ENCODE data around the gene CFAP46. TPM values are rescaled to one million over a fixed set of nuclear protein-coding genes. Genes with fewer than 3 reads are reported as not detected.

CFAP46 gene
- polyA plus RNA-seq, 1 of the 3 experiments (the other 2 are of a cell fraction), result 3.9 TPM

DNA sequence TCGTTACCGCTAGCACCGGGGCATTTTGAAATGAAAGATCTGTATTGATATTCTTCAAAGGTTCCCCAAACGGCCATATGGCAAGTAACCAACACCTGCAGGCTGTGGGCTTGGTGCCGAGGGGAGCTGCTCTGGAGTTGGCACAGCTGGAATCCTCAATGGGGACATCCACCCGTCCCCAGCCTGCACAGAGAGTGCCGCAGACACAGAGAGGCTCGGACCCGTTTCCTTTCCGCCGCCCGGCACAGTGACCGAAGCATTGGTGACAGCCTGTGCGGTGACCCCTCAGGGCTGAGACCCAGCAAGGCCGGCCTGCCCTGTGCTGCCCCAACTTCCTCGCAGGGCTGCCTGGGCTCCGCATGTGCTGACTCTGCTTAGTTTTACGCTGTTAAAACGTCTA is 4.5 kb downstream of the CFAP46 start:
- 88% methylated on average over 15 of the region's 19 CpGs for WGBS (ENCODE audit: low lambda C conversion rate)
- DNase-seq, result no peak
- no peaks in the 10 kb centered on the region for H4K20me1 ChIP-seq (ENCODE audit: insufficient read depth)
- H3K9me3 ChIP-seq, result no peaks in the 10 kb centered on the region
- no peak overlapping the region for H3K27ac ChIP-seq (ENCODE audit: low read depth in 2 of 2, low read length in 1 of 2)
- no peak overlapping the region for H3K4me2 ChIP-seq
- ChIA-PET POLR2A (no interaction called here), CTCF (interaction anchor here (0.8 to 1.3 kb wide), 2 partner anchors 11 to 18 kb away, joined by 3 to 5 read pairs; no protein-coding TSS in a partner anchor)
- no peak overlapping the region for H3K4me3 ChIP-seq (ENCODE audit: low read depth in 2 of 2, low read length in 1 of 2)
- H3K9me2 ChIP-seq, result no peaks in the 10 kb centered on the region
- TF ChIP-seq, protein P1, sequence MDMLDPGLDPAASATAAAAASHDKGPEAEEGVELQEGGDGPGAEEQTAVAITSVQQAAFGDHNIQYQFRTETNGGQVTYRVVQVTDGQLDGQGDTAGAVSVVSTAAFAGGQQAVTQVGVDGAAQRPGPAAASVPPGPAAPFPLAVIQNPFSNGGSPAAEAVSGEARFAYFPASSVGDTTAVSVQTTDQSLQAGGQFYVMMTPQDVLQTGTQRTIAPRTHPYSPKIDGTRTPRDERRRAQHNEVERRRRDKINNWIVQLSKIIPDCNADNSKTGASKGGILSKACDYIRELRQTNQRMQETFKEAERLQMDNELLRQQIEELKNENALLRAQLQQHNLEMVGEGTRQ (IDR thresholded peaks at IDR 0.05; ENCODE audit: borderline replicate concordance, low read depth, low read length), result no peak
- no peak for TF ChIP-seq GABPA (IDR thresholded peaks at IDR 0.05; ENCODE audit: low read depth)
- TF ChIP-seq, protein P2, sequence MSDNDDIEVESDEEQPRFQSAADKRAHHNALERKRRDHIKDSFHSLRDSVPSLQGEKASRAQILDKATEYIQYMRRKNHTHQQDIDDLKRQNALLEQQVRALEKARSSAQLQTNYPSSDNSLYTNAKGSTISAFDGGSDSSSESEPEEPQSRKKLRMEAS (IDR thresholded peaks at IDR 0.05; ENCODE audit: low read depth), result no peak
- H3K27me3 ChIP-seq (ENCODE audit: insufficient read depth), result no peaks in the 10 kb centered on the region
- peaks cover 0 to 2% of the 10 kb centered on the region in 2 experiments for H3K36me3 ChIP-seq (replicated peaks in 1 of 2; ENCODE audit: control insufficient read depth in 1 of 2, insufficient read depth in 2 of 2, low read length in 1 of 2)
- no peaks in the 10 kb centered on the region for H3F3A ChIP-seq (replicated peaks; ENCODE audit: insufficient read depth)
- H2AFZ ChIP-seq (ENCODE audit: low read depth), result no peak overlapping the region
- peaks cover 0 to 9% of the 10 kb centered on the region in 2 experiments; a peak in 1 of 4 replicates for H3K4me1 ChIP-seq (ENCODE audit: control insufficient read depth in 1 of 2, insufficient read depth in 2 of 2, low read depth in 1 of 2, low read length in 1 of 2)
- H3K79me2 ChIP-seq (ENCODE audit: insufficient read depth), result no peaks in the 10 kb centered on the region
- no peak overlapping the region for H3K9ac ChIP-seq

DNA sequence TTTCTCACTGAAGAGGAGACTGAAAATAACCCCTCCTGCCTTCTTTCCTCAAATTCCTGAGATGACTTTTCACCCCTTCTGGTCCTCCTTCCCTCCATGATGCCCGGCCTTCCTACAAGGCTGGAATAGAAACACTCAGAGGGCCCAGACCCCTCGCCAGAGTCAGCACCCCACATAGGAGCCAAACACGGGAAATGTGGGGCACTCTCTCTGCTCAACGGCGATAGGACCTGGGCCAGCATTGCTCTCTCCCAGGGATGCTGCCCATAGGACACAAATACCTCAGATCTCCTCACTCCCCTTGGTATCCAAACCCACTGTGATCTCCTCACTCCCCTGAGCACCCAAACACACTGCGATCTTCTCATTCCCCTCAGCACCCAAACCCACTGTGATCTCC is 7.4 kb downstream of the CFAP46 start:
- Histone ChIP-seq H3K27ac (ENCODE audit: low read depth in 2 of 2, low read length in 1 of 2) (no peak overlapping the region), H3K4me1 (ENCODE audit: control insufficient read depth in 1 of 2, insufficient read depth in 2 of 2, low read depth in 1 of 2, low read length in 1 of 2) (no peaks in the 10 kb centered on the region; a peak in 1 of 4 replicates), H3K9me2 (no peaks in the 10 kb centered on the region), H3K79me2 (ENCODE audit: insufficient read depth) (no peaks in the 10 kb centered on the region), H3K4me2 (no peak overlapping the region), H3F3A (replicated peaks; ENCODE audit: insufficient read depth) (no peaks in the 10 kb centered on the region), H3K9ac (no peak overlapping the region), H3K4me3 (ENCODE audit: low read depth in 2 of 2, low read length in 1 of 2) (no peak overlapping the region), H3K9me3 (no peaks in the 10 kb centered on the region), H2AFZ (ENCODE audit: low read depth) (no peak overlapping the region), H3K36me3 (replicated peaks in 1 of 2; ENCODE audit: control insufficient read depth in 1 of 2, insufficient read depth in 2 of 2, low read length in 1 of 2) (peaks cover 0 to 2% of the 10 kb centered on the region in 2 experiments), H4K20me1 (ENCODE audit: insufficient read depth) (no peaks in the 10 kb centered on the region), H3K27me3 (ENCODE audit: insufficient read depth) (no peaks in the 10 kb centered on the region)
- POLR2A ChIA-PET, result no interaction called here
- no peak for DNase-seq
- WGBS (ENCODE audit: low lambda C conversion rate), result 78% methylated on average over 6 of the region's 6 CpGs
- TF ChIP-seq SMC3 (IDR thresholded peaks at IDR 0.05; ENCODE audit: low read depth, low read length) (no peak), YY1 (IDR thresholded peaks at IDR 0.05; ENCODE audit: low read depth) (no peak)
- TF ChIP-seq, protein P3, sequence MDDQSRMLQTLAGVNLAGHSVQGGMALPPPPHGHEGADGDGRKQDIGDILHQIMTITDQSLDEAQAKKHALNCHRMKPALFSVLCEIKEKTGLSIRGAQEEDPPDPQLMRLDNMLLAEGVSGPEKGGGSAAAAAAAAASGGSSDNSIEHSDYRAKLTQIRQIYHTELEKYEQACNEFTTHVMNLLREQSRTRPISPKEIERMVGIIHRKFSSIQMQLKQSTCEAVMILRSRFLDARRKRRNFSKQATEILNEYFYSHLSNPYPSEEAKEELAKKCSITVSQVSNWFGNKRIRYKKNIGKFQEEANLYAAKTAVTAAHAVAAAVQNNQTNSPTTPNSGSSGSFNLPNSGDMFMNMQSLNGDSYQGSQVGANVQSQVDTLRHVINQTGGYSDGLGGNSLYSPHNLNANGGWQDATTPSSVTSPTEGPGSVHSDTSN (IDR thresholded peaks at IDR 0.05), result no peak
- CTCF ChIA-PET, result no interaction called here

DNA sequence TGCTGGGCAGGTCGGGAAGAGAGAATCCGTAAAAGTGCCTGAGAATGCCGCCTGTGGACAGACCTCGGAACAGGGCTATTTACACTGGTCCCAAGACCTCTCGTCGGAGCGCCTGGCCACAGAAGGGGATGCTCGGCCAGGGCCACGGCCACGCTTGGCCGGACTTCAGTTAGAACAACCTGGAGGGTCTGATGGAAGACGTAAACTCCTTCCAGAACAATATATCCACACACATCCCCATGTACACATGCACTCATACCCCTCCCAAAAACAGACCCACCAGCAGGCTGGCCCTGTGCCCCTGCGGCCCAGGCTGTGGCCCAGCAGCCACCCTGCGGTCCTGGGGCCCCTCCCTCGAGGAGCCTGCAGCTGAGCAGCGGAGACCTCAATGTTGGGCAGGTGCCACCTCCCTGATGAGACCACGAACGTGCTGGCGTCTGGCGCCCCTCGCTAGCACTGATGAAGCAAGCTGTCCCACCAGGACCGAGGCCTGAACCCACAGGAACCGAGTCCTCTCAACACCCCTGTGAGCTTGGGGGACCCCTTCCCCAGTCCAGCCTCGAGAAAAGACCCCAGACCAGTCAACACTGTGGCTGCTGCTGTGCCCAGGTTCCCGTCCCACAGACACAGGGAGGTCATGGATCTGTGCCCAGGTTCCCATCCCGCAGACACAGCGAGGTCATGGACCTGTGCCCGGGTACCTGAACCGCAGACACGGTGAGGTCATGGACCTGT is 8.9 kb downstream of the CFAP46 start:
- Histone ChIP-seq H3K9me2 (no peaks in the 10 kb centered on the region), H4K20me1 (ENCODE audit: insufficient read depth) (no peaks in the 10 kb centered on the region), H3K27me3 (ENCODE audit: insufficient read depth) (no peaks in the 10 kb centered on the region), H3K9ac (no peak overlapping the region), H3F3A (replicated peaks; ENCODE audit: insufficient read depth) (no peaks in the 10 kb centered on the region), H3K4me2 (no peak overlapping the region), H3K9me3 (no peaks in the 10 kb centered on the region), H3K4me3 (ENCODE audit: low read depth in 2 of 2, low read length in 1 of 2) (no peak overlapping the region), H3K4me1 (ENCODE audit: control insufficient read depth in 1 of 2, insufficient read depth in 2 of 2, low read depth in 1 of 2, low read length in 1 of 2) (no peaks in the 10 kb centered on the region; a peak in 1 of 4 replicates), H3K36me3 (replicated peaks in 1 of 2; ENCODE audit: control insufficient read depth in 1 of 2, insufficient read depth in 2 of 2, low read length in 1 of 2) (peaks cover 0 to 2% of the 10 kb centered on the region in 2 experiments), H3K27ac (ENCODE audit: low read depth in 2 of 2, low read length in 1 of 2) (no peak overlapping the region), H2AFZ (ENCODE audit: low read depth) (no peak overlapping the region), H3K79me2 (ENCODE audit: insufficient read depth) (no peaks in the 10 kb centered on the region)
- no peak for DNase-seq
- POLR2A ChIA-PET, result no interaction called here
- CTCF ChIA-PET, result no interaction called here
- WGBS (ENCODE audit: low lambda C conversion rate), result 82% methylated on average over 22 of the region's 30 CpGs
- no peak for TF ChIP-seq MEF2A (IDR thresholded peaks at IDR 0.05; ENCODE audit: borderline replicate concordance, low read depth)
- TF ChIP-seq, protein P4, sequence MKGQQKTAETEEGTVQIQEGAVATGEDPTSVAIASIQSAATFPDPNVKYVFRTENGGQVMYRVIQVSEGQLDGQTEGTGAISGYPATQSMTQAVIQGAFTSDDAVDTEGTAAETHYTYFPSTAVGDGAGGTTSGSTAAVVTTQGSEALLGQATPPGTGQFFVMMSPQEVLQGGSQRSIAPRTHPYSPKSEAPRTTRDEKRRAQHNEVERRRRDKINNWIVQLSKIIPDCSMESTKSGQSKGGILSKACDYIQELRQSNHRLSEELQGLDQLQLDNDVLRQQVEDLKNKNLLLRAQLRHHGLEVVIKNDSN (IDR thresholded peaks at IDR 0.05; ENCODE audit: borderline replicate concordance, low read depth), result no peak
- no peak for TF ChIP-seq RAD21 (IDR thresholded peaks at IDR 0.05; ENCODE audit: low read length)
- TF ChIP-seq, protein P5, sequence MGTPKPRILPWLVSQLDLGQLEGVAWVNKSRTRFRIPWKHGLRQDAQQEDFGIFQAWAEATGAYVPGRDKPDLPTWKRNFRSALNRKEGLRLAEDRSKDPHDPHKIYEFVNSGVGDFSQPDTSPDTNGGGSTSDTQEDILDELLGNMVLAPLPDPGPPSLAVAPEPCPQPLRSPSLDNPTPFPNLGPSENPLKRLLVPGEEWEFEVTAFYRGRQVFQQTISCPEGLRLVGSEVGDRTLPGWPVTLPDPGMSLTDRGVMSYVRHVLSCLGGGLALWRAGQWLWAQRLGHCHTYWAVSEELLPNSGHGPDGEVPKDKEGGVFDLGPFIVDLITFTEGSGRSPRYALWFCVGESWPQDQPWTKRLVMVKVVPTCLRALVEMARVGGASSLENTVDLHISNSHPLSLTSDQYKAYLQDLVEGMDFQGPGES (IDR thresholded peaks at IDR 0.05; ENCODE audit: low read depth, low read length), result no peak
- TF ChIP-seq FOXJ3 (CRISPR knock-in tag; IDR thresholded peaks at IDR 0.05), result no peak
- TF ChIP-seq, protein P6, sequence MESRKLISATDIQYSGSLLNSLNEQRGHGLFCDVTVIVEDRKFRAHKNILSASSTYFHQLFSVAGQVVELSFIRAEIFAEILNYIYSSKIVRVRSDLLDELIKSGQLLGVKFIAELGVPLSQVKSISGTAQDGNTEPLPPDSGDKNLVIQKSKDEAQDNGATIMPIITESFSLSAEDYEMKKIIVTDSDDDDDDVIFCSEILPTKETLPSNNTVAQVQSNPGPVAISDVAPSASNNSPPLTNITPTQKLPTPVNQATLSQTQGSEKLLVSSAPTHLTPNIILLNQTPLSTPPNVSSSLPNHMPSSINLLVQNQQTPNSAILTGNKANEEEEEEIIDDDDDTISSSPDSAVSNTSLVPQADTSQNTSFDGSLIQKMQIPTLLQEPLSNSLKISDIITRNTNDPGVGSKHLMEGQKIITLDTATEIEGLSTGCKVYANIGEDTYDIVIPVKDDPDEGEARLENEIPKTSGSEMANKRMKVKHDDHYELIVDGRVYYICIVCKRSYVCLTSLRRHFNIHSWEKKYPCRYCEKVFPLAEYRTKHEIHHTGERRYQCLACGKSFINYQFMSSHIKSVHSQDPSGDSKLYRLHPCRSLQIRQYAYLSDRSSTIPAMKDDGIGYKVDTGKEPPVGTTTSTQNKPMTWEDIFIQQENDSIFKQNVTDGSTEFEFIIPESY (IDR thresholded peaks at IDR 0.05; ENCODE audit: borderline replicate concordance, low read depth), result no peak
- TF ChIP-seq NRF1 (IDR thresholded peaks at IDR 0.05; ENCODE audit: low read depth, low read length), result no peak
- no peak for TF ChIP-seq SIN3A (IDR thresholded peaks at IDR 0.05; ENCODE audit: borderline replicate concordance, low read depth, low read length)
- no peak for TF ChIP-seq FOSL2 (IDR thresholded peaks at IDR 0.05; ENCODE audit: borderline replicate concordance, low read depth)
